A549 (cell line): ENCODE measurements around the gene RRAGD.

Source experiments
- BHLHE40 ChIP-seq: IDR thresholded peaks from 2 replicates; pipeline ENCODE4 v1.6.1; 2012; ENCODE audit warnings: low read depth, low read length, inconsistent platforms
- CEBPB ChIP-seq, 2 experiments: fragments of >200 bp in 1 of 2; sonication (Bioruptor Twin) in 1 of 2; formaldehyde crosslinking in 1 of 2; IDR thresholded peaks; 2 replicates each; pipeline ENCODE4 v1.6.1; 2012 to 2016
- KDM1A ChIP-seq: fragments of 200-600 bp; sonication (generic); IDR thresholded peaks from 2 replicates; pipeline ENCODE4 v1.6.1; 2016; ENCODE audit warnings: low read depth, mild to moderate bottlenecking
- MAFK ChIP-seq: fragments of 450-650 bp; IDR thresholded peaks from 2 replicates; pipeline ENCODE4 v1.6.1; 2014; ENCODE audit not compliant: partially characterized antibody
- POLR2A ChIP-seq: IDR thresholded peaks from 2 replicates; pipeline ENCODE4 v1.6.1; 2012; ENCODE audit warnings: mild to moderate bottlenecking, low read length
- ZSCAN20 ChIP-seq: fragments of 250-450 bp; sonication (Bioruptor Pico); IDR thresholded peaks from 2 replicates; pipeline ENCODE4 v1.8.0; 2022; ENCODE audit warnings: mild to moderate bottlenecking, moderate library complexity
- TF ChIP-seq, protein P1 (sequence below): fragments of >200 bp; sonication (Bioruptor Twin); formaldehyde crosslinking; IDR thresholded peaks from 3 replicates; pipeline ENCODE4 v1.5.1; 2016
- TF ChIP-seq, protein P2 (sequence below): IDR thresholded peaks from 2 replicates; pipeline ENCODE4 v1.6.1; 2012

GRCh38 chr6:89347825-89348224, 64.2 kb downstream of the RRAGD start:
- TF ChIP-seq, protein P1, sequence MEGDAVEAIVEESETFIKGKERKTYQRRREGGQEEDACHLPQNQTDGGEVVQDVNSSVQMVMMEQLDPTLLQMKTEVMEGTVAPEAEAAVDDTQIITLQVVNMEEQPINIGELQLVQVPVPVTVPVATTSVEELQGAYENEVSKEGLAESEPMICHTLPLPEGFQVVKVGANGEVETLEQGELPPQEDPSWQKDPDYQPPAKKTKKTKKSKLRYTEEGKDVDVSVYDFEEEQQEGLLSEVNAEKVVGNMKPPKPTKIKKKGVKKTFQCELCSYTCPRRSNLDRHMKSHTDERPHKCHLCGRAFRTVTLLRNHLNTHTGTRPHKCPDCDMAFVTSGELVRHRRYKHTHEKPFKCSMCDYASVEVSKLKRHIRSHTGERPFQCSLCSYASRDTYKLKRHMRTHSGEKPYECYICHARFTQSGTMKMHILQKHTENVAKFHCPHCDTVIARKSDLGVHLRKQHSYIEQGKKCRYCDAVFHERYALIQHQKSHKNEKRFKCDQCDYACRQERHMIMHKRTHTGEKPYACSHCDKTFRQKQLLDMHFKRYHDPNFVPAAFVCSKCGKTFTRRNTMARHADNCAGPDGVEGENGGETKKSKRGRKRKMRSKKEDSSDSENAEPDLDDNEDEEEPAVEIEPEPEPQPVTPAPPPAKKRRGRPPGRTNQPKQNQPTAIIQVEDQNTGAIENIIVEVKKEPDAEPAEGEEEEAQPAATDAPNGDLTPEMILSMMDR, result no peak
- TF ChIP-seq, protein P2, sequence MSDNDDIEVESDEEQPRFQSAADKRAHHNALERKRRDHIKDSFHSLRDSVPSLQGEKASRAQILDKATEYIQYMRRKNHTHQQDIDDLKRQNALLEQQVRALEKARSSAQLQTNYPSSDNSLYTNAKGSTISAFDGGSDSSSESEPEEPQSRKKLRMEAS, result no peak
- TF ChIP-seq CEBPB (IDR thresholded peaks at IDR 0.05) (no peak), POLR2A (no peak), KDM1A (no peak), BHLHE40 (no peak), ZSCAN20 (CRISPR knock-in tag) (no peak), MAFK (peak; percentile 65)
